ENCODE measurements around the gene DHX57.

Gene DHX57

DNA sequence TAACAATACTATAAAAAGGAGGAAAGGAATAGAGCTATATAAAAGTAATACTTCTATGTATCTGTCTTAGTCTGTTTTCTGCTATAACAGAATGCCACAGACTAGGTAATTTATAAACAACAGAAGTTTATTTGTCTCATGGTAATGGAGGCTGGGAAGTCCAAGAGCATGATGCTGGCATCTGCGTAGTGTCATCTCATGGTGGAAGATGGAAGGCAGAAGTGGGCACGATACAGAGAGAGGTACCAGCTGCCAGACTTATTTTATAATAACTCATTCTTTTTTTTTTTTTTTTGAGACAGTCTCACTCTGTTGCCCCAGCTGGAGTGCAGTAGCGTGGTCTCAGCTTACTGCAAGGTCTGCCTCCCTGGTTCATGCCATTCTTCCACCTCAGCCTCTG is 4.3 kb downstream of the DHX57 start:
- H3K27ac ChIP-seq (ENCODE audit: low read depth, low read length): no peak overlapping the region
- H3K4me2 ChIP-seq (ENCODE audit: low read depth, low read length, poor library complexity, severe bottlenecking): no peak overlapping the region
- no peak overlapping the region for H2AFZ ChIP-seq (ENCODE audit: low read depth, low read length, severe bottlenecking)
- no peaks in the 10 kb centered on the region for H3K36me3 ChIP-seq (ENCODE audit: low read length)
- H3F3A ChIP-seq (ENCODE audit: insufficient read depth): no peaks in the 10 kb centered on the region
- no peaks in the 10 kb centered on the region for H3K27me3 ChIP-seq (ENCODE audit: low read length)
- no peaks in the 10 kb centered on the region for H4K20me1 ChIP-seq (ENCODE audit: low read depth, low read length)
- peaks cover 19% of the 10 kb centered on the region for H3K79me2 ChIP-seq (ENCODE audit: insufficient read depth, low read length)
- no peak overlapping the region for H3K4me3 ChIP-seq (ENCODE audit: insufficient read depth, low read length, poor library complexity, severe bottlenecking)
- no peaks in the 10 kb centered on the region for H3K9me3 ChIP-seq (ENCODE audit: insufficient read depth, low read length)
- H3K9ac ChIP-seq (ENCODE audit: low read length): no peak overlapping the region
- H3K9me2 ChIP-seq (replicated peaks; ENCODE audit: insufficient read depth, low read length): no peaks in the 10 kb centered on the region
- TF ChIP-seq CTCF (IDR thresholded peaks at IDR 0.05; ENCODE audit: insufficient read depth, low read length, poor library complexity, severe bottlenecking) (no peak), EZH2phosphoT487 (conservative IDR thresholded peaks at IDR 0.05; ENCODE audit: low read length) (no peak)

DNA sequence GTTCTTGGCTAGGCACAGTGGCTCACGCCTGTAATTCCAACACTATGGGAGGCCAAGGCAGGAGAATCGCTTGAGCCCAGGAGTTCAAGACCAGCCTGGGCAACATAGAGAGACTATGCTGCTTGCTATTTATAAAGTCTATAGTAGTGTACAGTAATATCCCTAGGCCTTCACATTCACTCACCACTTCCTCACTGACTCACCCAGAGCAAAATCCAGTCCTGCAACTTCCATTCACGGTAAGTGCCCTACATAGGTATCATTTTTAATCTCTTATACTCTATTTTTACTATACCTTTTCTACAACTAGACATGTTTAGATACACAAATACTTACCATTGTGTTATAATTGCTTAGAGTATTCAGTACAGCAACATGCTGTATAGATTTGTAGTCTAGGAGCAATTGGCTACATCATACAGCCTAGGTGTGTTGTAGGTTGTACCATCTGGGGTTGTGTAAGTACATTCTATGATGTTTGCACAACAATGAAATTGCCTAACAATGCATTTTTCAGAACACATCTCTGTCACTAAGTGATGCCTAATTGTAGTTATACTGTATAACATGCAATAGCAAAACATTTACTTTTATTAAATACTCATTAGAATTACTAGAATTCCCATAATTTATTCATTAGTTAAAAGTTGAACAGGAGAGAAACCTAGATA is 8.8 kb downstream of the DHX57 start:
- Histone ChIP-seq H4K20me1 (ENCODE audit: low read depth, low read length) (no peaks in the 10 kb centered on the region), H2AFZ (ENCODE audit: low read depth, low read length, severe bottlenecking) (no peak overlapping the region), H3K4me2 (ENCODE audit: low read depth, low read length, poor library complexity, severe bottlenecking) (no peak overlapping the region), H3K27ac (ENCODE audit: low read depth, low read length) (no peak overlapping the region), H3K36me3 (ENCODE audit: low read length) (0 out of 2 replicates have a peak, but pooled peaks cover 5% of the 10 kb centered on the region), H3K27me3 (ENCODE audit: low read length) (no peaks in the 10 kb centered on the region), H3K9ac (ENCODE audit: low read length) (no peak overlapping the region), H3K9me2 (replicated peaks; ENCODE audit: insufficient read depth, low read length) (no peaks in the 10 kb centered on the region), H3K9me3 (ENCODE audit: insufficient read depth, low read length) (no peaks in the 10 kb centered on the region), H3K4me3 (ENCODE audit: insufficient read depth, low read length, poor library complexity, severe bottlenecking) (no peak overlapping the region), H3F3A (ENCODE audit: insufficient read depth) (no peaks in the 10 kb centered on the region), H3K79me2 (ENCODE audit: insufficient read depth, low read length) (0 out of 2 replicates have a peak, but pooled peaks cover 8% of the 10 kb centered on the region)
- no peak for TF ChIP-seq EZH2phosphoT487 (conservative IDR thresholded peaks at IDR 0.05; ENCODE audit: low read length)
- no peak for TF ChIP-seq CTCF (IDR thresholded peaks at IDR 0.05; ENCODE audit: insufficient read depth, low read length, poor library complexity, severe bottlenecking)

GRCh38 chr2:38863061-38863695 is 12.6 kb downstream of the DHX57 start:
- peaks cover 13% of the 10 kb centered on the region; the same call in 1 of the 2 replicates for H3K36me3 ChIP-seq (ENCODE audit: low read length)

More at GRCh38 chr2:38863061-38863695, 12.6 kb downstream of the DHX57 start:
- Histone ChIP-seq H3K79me2 (ENCODE audit: insufficient read depth, low read length) (no peaks in the 10 kb centered on the region), H3K27ac (ENCODE audit: low read depth, low read length) (no peak overlapping the region), H2AFZ (ENCODE audit: low read depth, low read length, severe bottlenecking) (no peak overlapping the region), H3K4me3 (ENCODE audit: insufficient read depth, low read length, poor library complexity, severe bottlenecking) (no peak overlapping the region), H3K27me3 (ENCODE audit: low read length) (no peaks in the 10 kb centered on the region), H3K9ac (ENCODE audit: low read length) (no peak overlapping the region), H3F3A (ENCODE audit: insufficient read depth) (no peaks in the 10 kb centered on the region), H3K9me2 (replicated peaks; ENCODE audit: insufficient read depth, low read length) (no peaks in the 10 kb centered on the region), H3K9me3 (ENCODE audit: insufficient read depth, low read length) (no peaks in the 10 kb centered on the region), H3K4me2 (ENCODE audit: low read depth, low read length, poor library complexity, severe bottlenecking) (no peak overlapping the region), H4K20me1 (ENCODE audit: low read depth, low read length) (no peaks in the 10 kb centered on the region)
- TF ChIP-seq CTCF (IDR thresholded peaks at IDR 0.05; ENCODE audit: insufficient read depth, low read length, poor library complexity, severe bottlenecking) (no peak), EZH2phosphoT487 (conservative IDR thresholded peaks at IDR 0.05; ENCODE audit: low read length) (no peak)
